HG03521 (cell line): ENCODE data around the gene CGA.

Experiments
- ATAC-seq: cut with Tn5 transposase; IDR thresholded peaks from one replicate; pipeline ENCODE4 v1.9.1; 2021; ENCODE audit warnings: mild to moderate bottlenecking, moderate library complexity; ENCODE audit not compliant: unreplicated experiment

The CGA gene

DNA sequence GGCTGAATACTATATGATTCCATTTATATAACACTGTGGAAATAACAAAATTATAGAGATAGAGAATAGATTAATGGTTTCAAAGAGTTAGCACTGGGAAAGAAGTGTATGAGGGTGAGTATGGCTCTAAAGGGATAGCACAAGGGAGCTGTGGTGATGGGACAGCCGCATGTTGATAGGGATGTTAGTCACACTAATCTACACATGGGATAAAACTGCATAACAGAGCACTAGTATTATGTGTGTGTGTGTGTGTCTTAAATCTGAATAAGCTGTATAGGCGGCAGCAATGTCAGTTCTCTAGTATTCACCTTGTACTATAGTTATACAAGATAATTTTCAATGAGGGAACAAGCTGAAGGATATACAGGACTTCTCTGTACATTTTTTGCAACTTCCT, 5.8 kb downstream of the CGA start:
- ATAC-seq = no peak

GRCh38 chr6:87088076-87088475, 6.8 kb downstream of the CGA start:
- ATAC-seq = no peak

GRCh38 chr6:87082160-87082721, 12.7 kb downstream of the CGA start:
- ATAC-seq = no peak

- ATAC-seq = peak; percentile 68
Observed at GRCh38 chr6:87078983-87079616, 15.8 kb downstream of the CGA start.

DNA sequence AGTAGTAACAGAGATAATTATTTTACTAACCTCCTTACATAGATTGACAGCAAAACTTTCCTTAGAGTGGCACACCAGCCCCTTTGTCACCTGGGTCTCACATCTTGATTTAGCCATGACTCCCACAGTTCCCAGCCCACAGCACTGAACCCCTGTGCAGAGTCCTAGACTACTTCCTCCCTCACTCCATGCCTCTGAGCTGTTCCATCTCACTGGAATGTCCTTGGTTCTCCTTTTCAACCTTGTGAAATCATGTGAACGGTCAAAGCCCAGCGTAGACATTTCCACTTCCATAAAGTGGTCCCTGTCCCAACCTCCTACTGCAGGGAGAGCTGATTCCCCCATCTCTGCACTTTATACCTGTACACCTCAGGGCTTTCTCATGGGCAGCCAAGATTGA, 19.7 kb downstream of the CGA start:
- ATAC-seq = no peak

- ATAC-seq = no peak
Observed at GRCh38 chr6:87074101-87074621, 20.7 kb downstream of the CGA start.

DNA sequence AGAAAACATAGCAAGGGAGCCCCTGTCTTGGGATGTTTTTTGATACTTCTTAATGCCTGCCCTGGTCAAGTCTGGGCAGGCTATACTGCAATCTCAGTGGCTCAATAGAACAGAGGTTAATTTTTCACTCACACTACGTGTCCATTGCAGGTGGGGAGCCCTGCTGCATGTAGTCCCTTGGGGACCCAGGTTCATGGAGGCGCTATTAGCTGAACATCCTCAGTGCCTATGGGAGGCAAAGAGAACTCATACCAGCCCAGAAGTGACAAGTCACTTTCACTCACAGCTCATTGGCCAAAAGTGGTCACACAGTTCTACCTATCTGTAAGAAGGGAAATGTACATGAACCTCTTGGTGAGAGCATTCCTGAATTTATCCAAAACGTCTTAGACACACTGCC, 23.2 kb downstream of the CGA start:
- no peak for ATAC-seq

DNA sequence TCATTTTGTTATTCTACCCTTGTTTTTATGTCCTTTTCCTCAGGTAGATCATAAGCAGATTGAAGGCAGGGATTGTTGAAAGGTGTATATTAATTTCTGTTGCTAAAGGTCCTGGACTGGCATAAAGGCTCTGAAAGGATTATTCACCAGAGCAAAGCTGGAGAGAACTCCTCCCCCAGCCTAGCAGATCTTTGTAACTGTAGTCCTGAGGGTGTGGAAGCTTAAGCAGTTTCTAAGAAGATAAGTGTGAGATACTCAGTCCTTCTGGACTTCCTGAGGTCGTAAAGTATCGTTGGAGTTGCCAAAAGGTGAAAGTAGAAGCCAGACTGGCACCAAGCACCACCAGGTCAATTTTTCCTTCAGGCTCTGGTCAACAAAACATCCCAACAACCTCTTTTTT, 24.2 kb downstream of the CGA start:
- ATAC-seq = no peak

DNA sequence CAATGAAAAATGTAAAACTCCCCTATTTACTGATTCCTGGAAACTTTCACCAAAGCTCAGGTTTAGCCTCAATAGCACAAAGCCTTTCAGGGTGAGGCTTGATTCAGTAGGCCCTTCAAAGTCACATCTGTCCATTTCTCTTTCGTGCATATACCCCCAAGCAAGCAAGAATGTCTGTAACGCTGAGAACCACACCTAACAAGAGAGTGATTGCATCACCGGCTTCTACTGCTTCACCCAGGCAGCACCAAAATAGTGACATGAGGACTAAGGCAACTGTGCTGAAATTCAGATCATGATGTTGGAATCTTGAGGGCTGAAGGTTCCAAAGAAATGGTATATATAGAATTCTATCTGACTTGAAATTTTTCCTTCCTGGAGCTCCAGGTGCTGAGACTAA, 26.1 kb downstream of the CGA start:
- ATAC-seq = no peak

GRCh38 chr6:87066449-87067333, 28.2 kb downstream of the CGA start:
- ATAC-seq = no peak

DNA sequence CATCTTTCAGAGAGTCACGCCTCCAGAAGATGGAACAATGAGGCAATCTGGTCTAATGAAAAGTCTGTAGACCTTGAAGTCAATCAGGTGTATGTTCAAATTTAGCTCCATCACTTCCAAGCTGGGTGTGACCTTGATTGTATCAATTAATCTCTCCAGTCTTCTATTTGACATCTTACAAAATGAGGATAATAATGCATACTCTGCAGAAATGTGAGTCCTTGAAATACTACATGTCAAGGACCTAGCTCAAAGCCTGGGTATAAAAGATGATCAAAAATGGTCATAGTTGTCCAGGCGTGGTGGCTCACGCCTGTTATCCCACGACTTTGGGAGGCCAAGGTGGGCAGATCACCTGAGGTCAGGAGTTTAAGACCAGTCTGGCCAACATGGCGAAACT, 29.8 kb downstream of the CGA start:
- ATAC-seq = no peak

DNA sequence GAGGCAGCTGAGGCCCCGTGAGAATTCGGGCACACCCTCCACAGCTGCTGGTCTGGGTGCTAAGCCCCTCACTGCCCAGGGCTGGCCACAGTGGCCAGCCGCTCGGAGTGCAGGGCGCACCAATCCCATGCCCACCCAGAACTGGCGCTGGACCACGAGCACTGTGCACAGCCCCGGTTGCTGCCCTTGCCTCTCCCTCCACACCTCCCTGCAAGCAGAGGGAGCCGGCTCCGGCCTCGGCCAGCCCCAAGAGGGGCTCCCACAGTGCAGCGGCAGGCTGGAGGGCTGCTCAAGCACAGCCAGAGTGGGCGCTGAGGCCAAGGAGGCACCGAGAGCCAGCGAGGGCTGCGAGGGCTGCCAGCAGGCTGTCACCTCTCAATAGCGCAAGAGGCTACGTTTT, 35.0 kb downstream of the CGA start:
- ATAC-seq = no peak

GRCh38 chr6:87054143-87054833, 40.6 kb downstream of the CGA start:
- ATAC-seq = no peak

DNA sequence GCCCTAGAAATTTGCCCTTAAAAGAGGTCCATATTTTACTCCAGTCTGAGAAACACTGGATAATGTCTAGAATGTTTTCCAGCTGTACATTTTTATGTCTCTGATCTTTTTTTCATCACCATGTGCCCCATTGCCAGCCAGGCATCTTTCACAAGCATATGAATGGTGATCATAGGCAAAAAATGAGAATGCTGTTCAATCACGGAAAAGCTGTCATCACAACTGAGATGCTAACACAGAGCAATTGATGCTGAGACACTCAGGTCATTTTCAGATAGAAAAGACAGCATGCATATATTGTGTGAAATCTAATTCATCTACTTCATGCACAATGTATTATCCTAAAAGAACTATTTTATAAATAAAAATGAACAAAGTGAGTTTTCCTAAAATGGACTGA, 41.6 kb downstream of the CGA start:
- no peak for ATAC-seq

- no peak for ATAC-seq
Observed at GRCh38 chr6:87049779-87050178, 45.1 kb downstream of the CGA start.

- ATAC-seq = no peak
Observed at GRCh38 chr6:87045521-87046075, 49.3 kb downstream of the CGA start.

GRCh38 chr6:87040729-87041128, 54.2 kb downstream of the CGA start:
- ATAC-seq = no peak
